HUES64 (cell line): ENCODE results near the gene IL36RN.

Source experiments
- H3K27ac ChIP-seq: 2 replicates; pipeline ENCODE4 v1.7.0; 2013; ENCODE audit warnings: low read depth, low read length, inconsistent platforms
- H3K27me3 ChIP-seq: 2 replicates; pipeline ENCODE4 v1.6.1; 2013; ENCODE audit warnings: mild to moderate bottlenecking, low read length; ENCODE audit not compliant: insufficient read depth
- H3K36me3 ChIP-seq: 2 replicates; pipeline ENCODE4 v1.6.1; 2013; ENCODE audit warnings: mild to moderate bottlenecking, low read length; ENCODE audit not compliant: insufficient read depth
- H3K4me1 ChIP-seq: 2 replicates; pipeline ENCODE4 v1.6.1; 2013; ENCODE audit warnings: mild to moderate bottlenecking, low read length, moderate library complexity; ENCODE audit not compliant: insufficient read depth
- H3K4me3 ChIP-seq: 2 replicates; pipeline ENCODE4 v1.5.1; 2013; ENCODE audit warnings: mild to moderate bottlenecking, low read length, moderate library complexity
- H3K9ac ChIP-seq: 2 replicates; pipeline ENCODE4 v1.6.1; 2013; ENCODE audit warnings: mild to moderate bottlenecking, low read depth, low read length
- H3K9me3 ChIP-seq: 2 replicates; pipeline ENCODE4 v1.6.1; 2013; ENCODE audit warnings: low read depth, low read length; ENCODE audit not compliant: insufficient read depth
- WGBS: fragments of 150-250, 120-280 bp; methylation state at CpG from one replicate; pipeline ENCODE4 v1.1.7; 2013; ENCODE audit warnings: missing lambda C conversion rate; 5-methylcytosine and 5-hydroxymethylcytosine counted together

IL36RN gene

DNA sequence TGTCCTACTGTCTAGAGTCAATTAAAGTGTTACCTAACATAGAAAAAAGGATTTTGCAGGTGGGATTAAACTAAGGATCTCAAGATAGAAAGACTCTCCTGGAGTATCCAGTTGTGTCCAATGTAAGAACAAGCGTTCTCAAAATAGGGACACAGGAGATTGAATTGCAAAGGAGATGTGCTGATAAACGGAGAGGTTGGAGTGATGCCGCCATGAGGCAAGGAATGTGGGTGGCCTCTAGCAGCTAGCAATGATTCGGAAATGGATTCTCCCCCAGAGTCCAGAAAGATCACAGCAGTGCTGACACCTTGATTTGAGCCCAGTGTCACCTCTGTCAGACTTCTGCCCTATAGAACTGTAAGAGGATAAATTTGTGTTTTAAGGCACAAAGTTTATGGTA lies 44.3 kb downstream of the IL36RN start:
- no peaks in the 10 kb centered on the region for H3K4me1 ChIP-seq
- no peak overlapping the region for H3K4me3 ChIP-seq
- H3K9ac ChIP-seq = no peak overlapping the region
- H3K27me3 ChIP-seq = no peaks in the 10 kb centered on the region
- H3K27ac ChIP-seq = no peak overlapping the region
- WGBS = 91% methylated on average over 4 of the region's 4 CpGs
- H3K36me3 ChIP-seq = no peaks in the 10 kb centered on the region
- peaks cover 3% of the 10 kb centered on the region; the same call in 1 of the 2 replicates for H3K9me3 ChIP-seq

DNA sequence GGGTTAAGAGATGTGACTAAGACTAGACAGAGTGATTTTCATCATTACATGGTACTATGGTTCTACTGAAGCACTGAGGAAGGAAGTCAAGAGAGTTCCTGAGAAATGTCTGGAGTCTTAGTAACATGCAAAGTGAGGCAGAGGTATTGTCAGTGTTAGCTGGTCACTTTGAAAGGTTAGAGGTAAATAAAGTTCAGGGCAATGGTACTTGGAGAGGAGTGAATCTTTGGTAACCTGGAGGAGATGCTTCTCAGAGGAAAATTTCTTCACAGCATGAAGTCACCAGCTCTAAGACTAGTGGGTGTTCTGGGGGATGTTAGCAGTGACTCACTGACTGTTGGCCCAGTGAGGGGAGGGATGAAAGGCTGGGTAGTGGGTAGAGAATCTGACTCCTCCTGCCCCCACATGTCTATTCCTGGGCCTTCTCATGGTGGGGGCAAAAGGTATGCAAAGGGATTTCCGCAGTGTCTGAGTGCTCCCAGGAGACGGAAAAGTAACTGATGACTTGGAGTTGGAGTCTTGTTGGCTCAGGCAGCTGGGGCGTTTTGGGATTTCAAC lies 45.1 kb downstream of the IL36RN start:
- Histone ChIP-seq H3K27ac (no peak overlapping the region), H3K9ac (no peak overlapping the region), H3K4me1 (no peaks in the 10 kb centered on the region), H3K9me3 (peaks cover 3% of the 10 kb centered on the region; the same call in 1 of the 2 replicates), H3K36me3 (no peaks in the 10 kb centered on the region), H3K4me3 (no peak overlapping the region), H3K27me3 (no peaks in the 10 kb centered on the region)
- 74% methylated on average over 3 of the region's 3 CpGs for WGBS

DNA sequence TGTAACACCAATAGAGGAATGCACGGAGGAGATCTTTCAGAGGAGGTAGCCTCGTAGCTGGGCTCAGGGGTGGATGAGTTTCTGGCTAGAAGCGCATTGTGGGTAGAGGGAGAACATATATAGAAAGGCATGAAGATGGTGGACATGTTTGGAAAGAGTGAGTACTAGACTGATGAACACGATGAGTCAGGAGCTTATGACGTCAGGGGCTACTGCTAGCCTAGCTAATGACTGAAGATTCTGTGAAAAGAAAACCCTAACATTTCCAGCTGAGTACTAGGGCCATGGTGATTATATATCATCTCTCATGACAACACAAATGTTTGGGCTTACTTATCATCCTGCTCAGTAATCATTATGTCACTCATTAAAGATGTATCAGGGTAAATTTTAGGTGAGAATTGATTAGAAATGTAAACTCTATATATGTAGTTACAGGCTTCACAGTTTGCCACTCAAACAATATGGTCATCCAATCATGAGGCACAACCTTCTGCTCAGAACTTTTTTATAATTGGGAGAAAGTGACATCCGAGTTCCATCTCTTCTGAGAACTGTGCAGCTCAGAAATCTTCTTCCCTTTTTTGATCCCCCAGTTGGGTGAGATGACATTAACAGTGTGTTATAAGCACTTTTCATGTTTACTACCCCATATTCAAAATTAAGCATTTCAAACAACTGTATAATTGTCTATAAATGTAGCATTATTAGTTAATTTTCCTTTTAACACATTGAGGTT lies 46.2 kb downstream of the IL36RN start:
- no peaks in the 10 kb centered on the region for H3K9me3 ChIP-seq
- no peak overlapping the region for H3K4me3 ChIP-seq
- no peaks in the 10 kb centered on the region for H3K4me1 ChIP-seq
- H3K27me3 ChIP-seq = no peaks in the 10 kb centered on the region
- 80% methylated on average over 6 of the region's 6 CpGs for WGBS
- H3K27ac ChIP-seq = no peak overlapping the region
- H3K9ac ChIP-seq = no peak overlapping the region
- no peaks in the 10 kb centered on the region for H3K36me3 ChIP-seq

DNA sequence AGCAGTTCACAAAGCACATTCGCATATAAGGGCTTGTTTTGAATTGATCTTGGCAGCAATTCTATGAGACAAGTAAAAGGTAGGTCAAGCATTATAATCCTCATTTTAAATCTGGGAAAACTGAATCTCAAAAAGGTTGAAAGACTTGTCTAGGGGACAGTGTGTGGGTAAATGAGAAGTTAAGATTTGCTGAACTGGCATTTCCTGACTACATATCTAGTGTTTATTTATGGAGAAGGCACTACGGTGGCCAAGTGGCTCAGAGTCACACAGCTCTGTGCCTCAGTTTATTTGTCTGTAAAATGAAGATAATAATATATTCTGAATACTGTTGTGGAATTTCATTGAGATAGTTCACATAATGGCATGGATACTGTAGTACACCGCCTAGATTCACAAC lies 52.1 kb downstream of the IL36RN start:
- Histone ChIP-seq H3K9ac (no peak overlapping the region), H3K4me3 (no peak overlapping the region), H3K4me1 (no peaks in the 10 kb centered on the region; the same call in 1 of the 2 replicates), H3K9me3 (no peaks in the 10 kb centered on the region), H3K36me3 (no peaks in the 10 kb centered on the region), H3K27ac (no peak overlapping the region), H3K27me3 (no peaks in the 10 kb centered on the region)
- 91% methylated on average over 3 of the region's 3 CpGs for WGBS

DNA sequence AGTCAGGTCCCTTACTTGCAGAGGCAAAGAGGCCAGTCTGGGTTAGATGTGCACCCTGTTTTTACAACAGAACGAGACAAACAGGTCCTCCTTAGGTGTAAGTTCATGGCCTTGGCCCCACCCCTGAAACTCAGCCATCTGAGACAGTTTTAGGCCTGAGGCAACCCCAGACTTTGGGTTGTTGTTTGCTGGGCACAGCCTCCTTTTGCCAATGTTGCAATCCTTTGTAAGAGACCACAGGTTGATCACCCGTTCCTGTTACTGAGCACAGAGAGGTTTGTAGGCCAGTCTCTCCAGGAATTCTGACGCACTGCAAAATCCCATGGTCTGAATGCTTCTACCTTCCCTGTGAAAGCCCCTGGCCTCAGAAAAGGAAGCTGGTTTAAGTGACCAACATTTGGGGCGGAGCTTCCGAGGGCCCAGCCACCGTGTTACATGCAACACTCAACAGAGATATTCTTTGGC lies 52.9 kb downstream of the IL36RN start:
- 88% methylated on average over 5 of the region's 6 CpGs for WGBS
- Histone ChIP-seq H3K36me3 (no peaks in the 10 kb centered on the region), H3K4me3 (no peak overlapping the region), H3K9ac (no peak overlapping the region), H3K27me3 (no peaks in the 10 kb centered on the region), H3K9me3 (no peaks in the 10 kb centered on the region), H3K27ac (no peak overlapping the region), H3K4me1 (no peaks in the 10 kb centered on the region; the same call in 1 of the 2 replicates)

DNA sequence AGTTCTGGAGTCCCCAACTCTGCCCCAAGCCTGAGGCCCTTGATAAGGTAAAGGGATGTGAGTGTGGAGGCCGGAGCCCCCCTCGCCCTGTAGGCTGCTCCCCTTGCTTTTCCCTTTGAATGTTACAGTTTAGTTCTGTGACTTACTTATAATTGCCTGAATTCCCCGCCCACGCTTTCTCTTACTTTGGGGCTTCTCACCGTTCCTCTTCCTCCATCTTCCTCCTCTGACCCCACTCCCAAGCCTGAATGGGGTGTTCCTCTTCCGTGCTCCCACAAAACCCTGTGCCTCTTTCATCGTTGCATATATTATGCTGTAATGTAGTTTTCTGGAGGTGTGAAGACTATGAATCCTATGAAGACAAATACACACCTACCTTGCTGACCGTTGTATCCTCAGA lies 53.4 kb downstream of the IL36RN start:
- WGBS = 89% methylated on average over 6 of the region's 8 CpGs
- H3K27ac ChIP-seq = no peak overlapping the region

DNA sequence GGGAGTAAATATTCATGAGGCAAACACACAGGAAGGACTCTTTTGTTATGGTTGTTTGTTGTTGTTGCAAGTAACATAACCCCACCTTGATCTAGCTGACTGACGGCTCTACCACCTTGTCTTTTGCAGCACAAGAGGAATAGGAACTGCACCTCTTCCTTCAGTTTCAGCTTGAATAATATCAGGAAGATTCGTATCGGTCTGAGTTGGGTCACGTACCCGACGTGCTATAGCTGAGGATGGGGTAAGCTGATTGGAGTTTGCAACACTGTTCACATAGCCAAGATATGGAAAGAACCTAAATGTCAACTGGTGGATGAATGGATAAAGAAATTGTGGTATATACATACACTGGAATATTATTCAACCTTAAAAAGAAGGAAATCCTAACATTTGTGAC lies 53.9 kb downstream of the IL36RN start:
- 90% methylated on average over 6 of the region's 6 CpGs for WGBS

More for the DNA sequence above, 53.4 kb downstream of the IL36RN start:
- no peak overlapping the region for H3K9ac ChIP-seq
- no peaks in the 10 kb centered on the region for H3K9me3 ChIP-seq
- H3K4me1 ChIP-seq = no peaks in the 10 kb centered on the region; the same call in 1 of the 2 replicates
- no peaks in the 10 kb centered on the region for H3K27me3 ChIP-seq
- H3K4me3 ChIP-seq = no peak overlapping the region
- no peaks in the 10 kb centered on the region for H3K36me3 ChIP-seq

DNA sequence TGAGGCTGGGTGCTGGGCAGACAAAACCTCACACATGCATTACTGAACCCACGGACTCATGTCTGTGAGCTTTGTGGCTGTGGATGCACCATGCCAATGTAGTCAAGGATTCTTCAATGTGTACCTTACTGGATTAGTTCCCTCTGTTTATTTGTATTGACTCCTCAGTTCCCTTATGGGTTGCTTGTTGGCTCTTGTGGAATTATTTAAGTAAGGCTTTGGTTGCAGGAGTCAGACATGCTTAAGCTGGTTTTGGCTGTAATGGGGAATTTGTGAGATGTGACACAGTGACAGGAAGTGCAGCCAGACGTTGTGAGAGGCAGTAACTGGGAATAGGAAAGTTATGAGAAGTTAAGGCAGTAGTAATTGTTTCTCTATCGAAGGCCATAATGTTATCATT lies 54.8 kb downstream of the IL36RN start:
- Histone ChIP-seq H3K4me3 (no peak overlapping the region), H3K4me1 (no peaks in the 10 kb centered on the region; the same call in 1 of the 2 replicates), H3K9ac (no peak overlapping the region), H3K9me3 (no peaks in the 10 kb centered on the region), H3K36me3 (no peaks in the 10 kb centered on the region), H3K27me3 (no peaks in the 10 kb centered on the region), H3K27ac (no peak overlapping the region)
- 83% methylated on average over 3 of the region's 3 CpGs for WGBS

More for the DNA sequence above, 53.9 kb downstream of the IL36RN start:
- Histone ChIP-seq H3K36me3 (no peaks in the 10 kb centered on the region), H3K9ac (no peak overlapping the region), H3K9me3 (no peaks in the 10 kb centered on the region), H3K4me3 (no peak overlapping the region), H3K27ac (no peak overlapping the region), H3K27me3 (no peaks in the 10 kb centered on the region), H3K4me1 (no peaks in the 10 kb centered on the region; the same call in 1 of the 2 replicates)
